Naive B cell (primary cell): ENCODE results near the gene KBTBD6. TPM values are rescaled to one million over a fixed set of nuclear protein-coding genes. Genes with fewer than 3 reads are reported as not detected.
"Not testable (repeated sequence)": the region's sequence is repeated elsewhere in the genome, so short reads cannot be mapped to it uniquely, and the experiment has no call there.

Experiments
- ATAC-seq, 2 donors: fragments of 150-1000 bp; cut with Tn5 transposase; 2 replicates each; pipeline ENCODE4 v1.10.0; 2021; ENCODE audit warnings: low read depth in 2 of 2, mild to moderate bottlenecking in 2 of 2, moderate library complexity in 2 of 2
- DNase-seq: peaks from one replicate; pipeline ENCODE4 v3.0.0; 2022
- H3K27ac Mint-ChIP-seq, 6 donors: one replicate each; pipeline ENCODE4 v1.8.0; 2020 to 2022; ENCODE audit warnings: mild to moderate bottlenecking in 6 of 6, mixed read lengths in 6 of 6, moderate library complexity in 5 of 6, inconsistent platforms in 2 of 6
- H3K27me3 Mint-ChIP-seq, 3 donors: one replicate each; pipeline ENCODE4 v1.8.0; 2021 to 2022; ENCODE audit warnings: mixed read lengths in 3 of 3, mild to moderate bottlenecking in 1 of 3
- H3K36me3 Mint-ChIP-seq, 2 donors: one replicate each; pipeline ENCODE4 v1.8.0; 2020 to 2022; ENCODE audit warnings: mixed read lengths in 2 of 2, inconsistent platforms in 1 of 2, mild to moderate bottlenecking in 1 of 2
- H3K4me1 Mint-ChIP-seq, 3 donors: one replicate each; pipeline ENCODE4 v1.8.0; 2020 to 2022; ENCODE audit warnings: mixed read lengths in 3 of 3, inconsistent platforms in 1 of 3, mild to moderate bottlenecking in 1 of 3, moderate library complexity in 1 of 3
- H3K4me3 Mint-ChIP-seq, 8 donors: one replicate each; pipeline ENCODE4 v1.8.0; 2020 to 2022; ENCODE audit warnings: mild to moderate bottlenecking in 8 of 8, mixed read lengths in 8 of 8, moderate library complexity in 8 of 8, inconsistent platforms in 2 of 8
- H3K9me3 Mint-ChIP-seq, 7 donors: one replicate each; pipeline ENCODE4 v1.8.0; 2020 to 2022; ENCODE audit warnings: mixed read lengths in 7 of 7, mild to moderate bottlenecking in 5 of 7, inconsistent platforms in 2 of 7, moderate library complexity in 1 of 7
- polyA plus RNA-seq, 6 donors: library from polyadenylated mRNA; unstranded; fragments of 300-500 nt; fragmentation: Illumina TruSeq; gene quantifications; one replicate each; pipeline ENCODE4 v1.2.3, GENCODE V29; 2021; ENCODE audit warnings: low read depth in 6 of 6

Gene KBTBD6
- polyA plus RNA-seq, 6 donors from 2014 or later, result 1.4 to 2.3 (median 1.9) TPM

- no peak for DNase-seq
- H3K4me3 Mint-ChIP-seq, result no peak overlapping the region
- H3K27ac Mint-ChIP-seq, result no peak overlapping the region
- H3K4me1 Mint-ChIP-seq, result peaks cover 0 to under 1% (median 0%) of the 10 kb centered on the region in 3 donors
- ATAC-seq, result no peak
- peaks cover 6 to 8% of the 10 kb centered on the region in 2 donors for H3K36me3 Mint-ChIP-seq
- H3K27me3 Mint-ChIP-seq, result no peaks in the 10 kb centered on the region
- peaks cover 0 to 2% (median 0%) of the 10 kb centered on the region in 7 donors for H3K9me3 Mint-ChIP-seq
Observed at GRCh38 chr13:41122838-41123237, 9.8 kb downstream of the KBTBD6 start.

GRCh38 chr13:41117869-41118268 lies 14.7 kb downstream of the KBTBD6 start:
- no peaks in the 10 kb centered on the region for H3K9me3 Mint-ChIP-seq
- no peaks in the 10 kb centered on the region for H3K36me3 Mint-ChIP-seq
- DNase-seq (no peak), ATAC-seq (no peak)
- H3K27me3 Mint-ChIP-seq, result no peaks in the 10 kb centered on the region
- no peaks in the 10 kb centered on the region for H3K4me1 Mint-ChIP-seq
- H3K27ac Mint-ChIP-seq, result no peak overlapping the region
- no peak overlapping the region for H3K4me3 Mint-ChIP-seq

GRCh38 chr13:41111454-41111853 lies 21.1 kb downstream of the KBTBD6 start:
- Mint-ChIP-seq H3K36me3 (no peaks in the 10 kb centered on the region), H3K4me3 (no peak overlapping the region), H3K9me3 (no peaks in the 10 kb centered on the region), H3K27me3 (no peaks in the 10 kb centered on the region), H3K4me1 (no peaks in the 10 kb centered on the region), H3K27ac (no peak overlapping the region)
- DNase-seq (no peak), ATAC-seq (no peak)

GRCh38 chr13:41107584-41108014 lies 25.0 kb downstream of the KBTBD6 start:
- H3K9me3 Mint-ChIP-seq, result peaks cover 0 to 4% (median 0%) of the 10 kb centered on the region in 7 donors
- no peak overlapping the region for H3K4me3 Mint-ChIP-seq
- H3K36me3 Mint-ChIP-seq, result no peaks in the 10 kb centered on the region
- no peak for DNase-seq
- H3K4me1 Mint-ChIP-seq, result no peaks in the 10 kb centered on the region
- no peak for ATAC-seq
- H3K27me3 Mint-ChIP-seq, result no peaks in the 10 kb centered on the region
- H3K27ac Mint-ChIP-seq, result no peak overlapping the region

GRCh38 chr13:41107104-41107571 lies 25.5 kb downstream of the KBTBD6 start:
- Mint-ChIP-seq H3K9me3 (peaks cover 0 to 4% (median 0%) of the 10 kb centered on the region in 7 donors), H3K27ac (no peak overlapping the region), H3K4me3 (no peak overlapping the region), H3K27me3 (no peaks in the 10 kb centered on the region), H3K4me1 (no peaks in the 10 kb centered on the region), H3K36me3 (no peaks in the 10 kb centered on the region)
- no peak for DNase-seq
- ATAC-seq, result no peak

- H3K4me3 Mint-ChIP-seq, result no peak overlapping the region
- H3K4me1 Mint-ChIP-seq, result peaks cover 0 to 4% (median 0%) of the 10 kb centered on the region in 3 donors
- peak overlapping the region in 1 of 6 donors; percentile 33 for H3K27ac Mint-ChIP-seq
- no peak for ATAC-seq
- DNase-seq, result no peak
- peaks cover 0 to 8% (median 3%) of the 10 kb centered on the region in 7 donors for H3K9me3 Mint-ChIP-seq
- H3K36me3 Mint-ChIP-seq, result no peaks in the 10 kb centered on the region
- H3K27me3 Mint-ChIP-seq, result no peaks in the 10 kb centered on the region
Observed at GRCh38 chr13:41099986-41100385, 32.6 kb downstream of the KBTBD6 start.

- no peak for ATAC-seq
- Mint-ChIP-seq H3K27ac (no peak overlapping the region), H3K4me3 (no peak overlapping the region)
Observed at GRCh38 chr13:41098761-41099160, 33.8 kb downstream of the KBTBD6 start.

GRCh38 chr13:41095681-41096080 lies 36.9 kb downstream of the KBTBD6 start:
- H3K9me3 Mint-ChIP-seq, ATAC-seq, H3K36me3 Mint-ChIP-seq, H3K27me3 Mint-ChIP-seq, H3K27ac Mint-ChIP-seq, H3K4me3 Mint-ChIP-seq, H3K4me1 Mint-ChIP-seq, DNase-seq: not testable (repeated sequence)

More at GRCh38 chr13:41098761-41099160, 33.8 kb downstream of the KBTBD6 start:
- H3K4me1 Mint-ChIP-seq, result peaks cover 0 to 5% (median 0%) of the 10 kb centered on the region in 3 donors
- DNase-seq, result no peak
- peaks cover 0 to 8% (median 3%) of the 10 kb centered on the region in 7 donors for H3K9me3 Mint-ChIP-seq
- H3K27me3 Mint-ChIP-seq, result no peaks in the 10 kb centered on the region
- no peaks in the 10 kb centered on the region for H3K36me3 Mint-ChIP-seq

GRCh38 chr13:41085961-41086585 lies 46.5 kb downstream of the KBTBD6 start:
- no peak overlapping the region for H3K4me3 Mint-ChIP-seq
- no peaks in the 10 kb centered on the region for H3K27me3 Mint-ChIP-seq
- peaks cover 4 to 11% (median 10%) of the 10 kb centered on the region in 3 donors for H3K4me1 Mint-ChIP-seq
- peak overlapping the region in 5 of 6 donors; percentile 9 to 36 (median 15) for H3K27ac Mint-ChIP-seq
- peaks cover 13 to 15% of the 10 kb centered on the region in 2 donors for H3K36me3 Mint-ChIP-seq
- no peaks in the 10 kb centered on the region for H3K9me3 Mint-ChIP-seq
- DNase-seq (no peak), ATAC-seq (peak; percentile 33 to 34)

GRCh38 chr13:41079725-41080124 lies 52.9 kb downstream of the KBTBD6 start:
- H3K36me3 Mint-ChIP-seq, result peaks cover 24 to 37% of the 10 kb centered on the region in 2 donors
- no peaks in the 10 kb centered on the region for H3K27me3 Mint-ChIP-seq
- DNase-seq, result no peak
- H3K4me1 Mint-ChIP-seq, result peaks cover 3 to 7% (median 5%) of the 10 kb centered on the region in 3 donors
- no peak for ATAC-seq
- H3K4me3 Mint-ChIP-seq, result no peak overlapping the region
- no peaks in the 10 kb centered on the region for H3K9me3 Mint-ChIP-seq
- H3K27ac Mint-ChIP-seq, result no peak overlapping the region

Other genes with a start within 250 kb of the KBTBD6 start
- 100 to 1,000 TPM; 127 to 183 (median 144) TPM for gene ELF1, start 113.5 kb downstream of the KBTBD6 start, polyA plus RNA-seq
- gene WBP4, start 71.3 kb downstream of the KBTBD6 start, polyA plus RNA-seq, result 1 to 10 TPM; 3.8 to 4.7 (median 4.2) TPM
- gene KBTBD7, start 61.8 kb upstream of the KBTBD6 start, polyA plus RNA-seq, result 10 to 100 TPM in 1 of 6 donors, 1 to 10 TPM in 5; 3.4 to 11.7 (median 6.9) TPM
- 10 to 100 TPM in 3 of 6 donors, 1 to 10 TPM in 3; 3.4 to 20.9 (median 11.1) TPM for gene MTRF1, start 130.8 kb upstream of the KBTBD6 start, polyA plus RNA-seq
- 10 to 100 TPM in 2 of 6 donors, 1 to 10 TPM in 4; 7.7 to 18.1 (median 9.9) TPM for gene NAA16, start 178.5 kb upstream of the KBTBD6 start, polyA plus RNA-seq